WERI-Rb-1 (cell line): ENCODE results near the gene TIAM1.

Source experiments
- DNase-seq: peaks from one replicate; pipeline ENCODE4 v3.0.0-alpha.2; 2020
- H3K27ac ChIP-seq: fragments of 250-450 bp; sonication (Bioruptor Pico); 2 replicates; pipeline ENCODE4 v1.5.1; 2020; ENCODE audit warnings: mild to moderate bottlenecking, moderate library complexity
- H3K27me3 ChIP-seq: fragments of 250-450 bp; sonication (Bioruptor Pico); 2 replicates; pipeline ENCODE4 v1.5.1; 2021; ENCODE audit warnings: mild to moderate bottlenecking, low read depth, moderate library complexity; ENCODE audit not compliant: insufficient read depth, severe bottlenecking
- H3K36me3 ChIP-seq: fragments of 250-450 bp; sonication (Bioruptor Pico); 2 replicates; pipeline ENCODE4 v1.5.1; 2020; ENCODE audit warnings: mild to moderate bottlenecking, moderate library complexity
- H3K4me3 ChIP-seq: 2 replicates; pipeline ENCODE4 v1.5.1; 2011; ENCODE audit warnings: low read depth, mild to moderate bottlenecking, control low read depth, low read length
- H3K9me3 ChIP-seq: fragments of 250-450 bp; sonication (Bioruptor Pico); 2 replicates; pipeline ENCODE4 v1.5.1; 2021; ENCODE audit warnings: mild to moderate bottlenecking, moderate library complexity; ENCODE audit not compliant: severe bottlenecking
- CTCF ChIP-seq: IDR thresholded peaks from 2 replicates; pipeline ENCODE4 v1.5.1; 2011; ENCODE audit warnings: low read depth, mild to moderate bottlenecking, control low read depth, inconsistent platforms, low read length

The TIAM1 gene

DNA sequence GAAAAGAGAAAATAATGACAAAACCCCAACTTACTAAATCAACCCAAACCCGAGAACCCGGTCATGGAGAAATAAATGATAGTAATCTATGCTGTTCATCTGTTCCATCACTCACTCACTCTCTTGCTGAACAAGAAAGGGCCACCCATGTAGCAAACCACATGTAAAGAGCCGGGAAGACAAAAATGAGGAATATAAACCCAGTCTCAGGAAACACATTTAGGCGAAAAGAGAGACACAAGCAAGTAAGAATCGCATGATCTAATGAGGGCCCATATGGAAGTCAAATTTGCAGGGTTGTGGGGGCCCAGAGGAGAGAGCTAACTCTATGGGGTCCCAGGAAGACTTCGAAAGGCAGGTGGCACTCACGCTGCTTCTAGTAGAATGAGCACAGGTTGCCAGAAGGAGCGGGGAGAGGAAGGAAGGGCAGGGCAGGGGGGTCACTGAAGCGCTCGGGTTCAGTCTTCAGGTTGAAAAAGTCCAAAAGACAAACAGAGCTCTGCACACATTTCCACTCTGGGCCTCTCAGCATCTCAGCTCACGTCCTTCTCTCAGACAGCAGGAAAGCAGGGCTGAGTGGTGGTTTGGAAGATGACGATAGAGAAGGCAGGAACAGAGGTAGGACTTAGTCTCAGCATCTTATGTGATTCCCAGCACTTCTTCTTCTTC is 162.8 kb downstream of the TIAM1 start:
- no peak for DNase-seq
- no peak overlapping the region for H3K27ac ChIP-seq
- no peak for TF ChIP-seq CTCF

GRCh38 chr21:31180256-31181081 is 163.6 kb downstream of the TIAM1 start:
- Histone ChIP-seq H3K9me3 (no peaks in the 10 kb centered on the region), H3K36me3 (peaks cover 2% of the 10 kb centered on the region; the same call in 1 of the 2 replicates), H3K27ac (no peak overlapping the region), H3K4me3 (no peak overlapping the region), H3K27me3 (no peaks in the 10 kb centered on the region)
- no peak for DNase-seq
- peak; percentile 56 for TF ChIP-seq CTCF

More for the DNA sequence above, 162.8 kb downstream of the TIAM1 start:
- Histone ChIP-seq H3K4me3 (no peak overlapping the region), H3K36me3 (peaks cover 2% of the 10 kb centered on the region; the same call in 1 of the 2 replicates), H3K27me3 (no peaks in the 10 kb centered on the region), H3K9me3 (no peaks in the 10 kb centered on the region)

GRCh38 chr21:31176725-31177124 is 167.3 kb downstream of the TIAM1 start:
- Histone ChIP-seq H3K4me3 (no peak overlapping the region), H3K36me3 (peaks cover 2% of the 10 kb centered on the region; the same call in 1 of the 2 replicates), H3K27me3 (no peaks in the 10 kb centered on the region), H3K9me3 (no peaks in the 10 kb centered on the region), H3K27ac (no peak overlapping the region)
- no peak for TF ChIP-seq CTCF
- no peak for DNase-seq

- no peak for DNase-seq
- H3K9me3 ChIP-seq: no peaks in the 10 kb centered on the region
- TF ChIP-seq CTCF: no peak
- H3K36me3 ChIP-seq: peaks cover 2% of the 10 kb centered on the region; the same call in 1 of the 2 replicates
- no peak overlapping the region for H3K4me3 ChIP-seq
- no peaks in the 10 kb centered on the region for H3K27me3 ChIP-seq
- no peak overlapping the region for H3K27ac ChIP-seq
Measured at GRCh38 chr21:31176080-31176551, 167.9 kb downstream of the TIAM1 start.

GRCh38 chr21:31173881-31174555 is 170.0 kb downstream of the TIAM1 start:
- no peak overlapping the region for H3K27ac ChIP-seq
- no peaks in the 10 kb centered on the region for H3K9me3 ChIP-seq
- no peak overlapping the region for H3K4me3 ChIP-seq
- no peaks in the 10 kb centered on the region for H3K27me3 ChIP-seq
- no peak for TF ChIP-seq CTCF
- DNase-seq: no peak
- H3K36me3 ChIP-seq: no peaks in the 10 kb centered on the region
